ENCODE data around the gene MYCN. TPM values are rescaled to one million over a fixed set of nuclear protein-coding genes. Genes with fewer than 3 reads are reported as not detected.

The MYCN gene
- total RNA-seq, 6 donors from 2014 or later, result 0.20 to 0.67 (median 0.52) TPM; not detected in 3

DNA sequence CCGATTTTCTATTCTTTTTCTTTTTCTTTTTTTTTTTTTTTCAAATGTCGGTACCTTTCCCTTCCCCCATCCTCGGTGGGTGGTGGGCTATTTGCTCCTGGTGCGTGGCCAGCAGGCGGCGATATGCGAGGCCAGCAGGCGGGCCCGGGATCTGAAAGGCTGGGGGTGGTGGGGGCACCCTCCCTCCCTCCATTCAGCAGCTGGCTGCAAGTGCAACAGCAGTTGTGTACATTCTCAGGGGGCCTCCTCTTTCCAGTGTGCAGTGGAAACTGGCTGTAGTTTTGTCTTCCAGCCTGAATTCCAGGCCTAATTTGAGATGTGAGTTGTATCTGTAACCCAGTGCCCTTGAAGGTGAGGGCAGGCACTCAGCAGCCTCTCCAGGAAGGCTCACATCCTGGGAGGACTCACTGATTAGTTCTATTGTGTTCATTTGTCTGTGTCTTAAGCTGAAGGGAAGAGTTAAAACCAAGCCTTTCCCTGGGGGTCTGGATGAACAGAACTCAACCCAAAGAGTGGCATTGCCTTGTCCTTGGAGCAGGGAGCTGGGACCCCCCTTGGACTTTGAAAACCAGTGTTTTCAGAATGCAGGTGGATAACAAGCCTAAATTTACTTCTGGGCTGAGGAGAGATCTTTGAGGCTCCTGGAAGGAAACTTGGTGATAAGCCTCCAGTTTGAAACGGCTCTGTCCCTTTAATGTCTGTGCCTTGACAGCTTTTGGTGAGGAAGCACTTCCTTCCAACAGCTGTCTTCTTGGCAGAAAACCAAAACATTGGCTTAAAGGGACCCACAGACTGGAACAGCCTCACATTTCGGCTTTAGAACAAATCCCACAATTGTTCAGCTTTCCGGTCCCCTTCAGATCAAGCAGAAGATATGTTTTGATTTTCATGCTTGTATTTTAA, 3.3 kb downstream of the MYCN start:
- Histone ChIP-seq H3K36me3 (no peaks in the 10 kb centered on the region), H3K9me3 (no peaks in the 10 kb centered on the region), H3K27ac (no peak overlapping the region), H3K4me1 (peaks cover 48 to 51% (median 50%) of the 10 kb centered on the region in 4 donors), H3K4me3 (no peak overlapping the region), H3K27me3 (peaks cover 0 to 28% (median 13%) of the 10 kb centered on the region in 4 donors)
- peak in 1 of 2 donors; percentile 65 for DNase-seq
- ATAC-seq (ENCODE audit: low FRiP score in 2 of 2), result no peak
- 9 to 11% methylated on average over 12 of the region's 12 CpGs for WGBS, 2 donors
- TF ChIP-seq POLR2A (IDR thresholded peaks at IDR 0.05), result no peak
- no peak for TF ChIP-seq EP300 (IDR thresholded peaks at IDR 0.05)
- TF ChIP-seq POLR2AphosphoS5 (IDR thresholded peaks at IDR 0.05), result peak in 1 of 2 donors; percentile 43
- TF ChIP-seq, protein P1, sequence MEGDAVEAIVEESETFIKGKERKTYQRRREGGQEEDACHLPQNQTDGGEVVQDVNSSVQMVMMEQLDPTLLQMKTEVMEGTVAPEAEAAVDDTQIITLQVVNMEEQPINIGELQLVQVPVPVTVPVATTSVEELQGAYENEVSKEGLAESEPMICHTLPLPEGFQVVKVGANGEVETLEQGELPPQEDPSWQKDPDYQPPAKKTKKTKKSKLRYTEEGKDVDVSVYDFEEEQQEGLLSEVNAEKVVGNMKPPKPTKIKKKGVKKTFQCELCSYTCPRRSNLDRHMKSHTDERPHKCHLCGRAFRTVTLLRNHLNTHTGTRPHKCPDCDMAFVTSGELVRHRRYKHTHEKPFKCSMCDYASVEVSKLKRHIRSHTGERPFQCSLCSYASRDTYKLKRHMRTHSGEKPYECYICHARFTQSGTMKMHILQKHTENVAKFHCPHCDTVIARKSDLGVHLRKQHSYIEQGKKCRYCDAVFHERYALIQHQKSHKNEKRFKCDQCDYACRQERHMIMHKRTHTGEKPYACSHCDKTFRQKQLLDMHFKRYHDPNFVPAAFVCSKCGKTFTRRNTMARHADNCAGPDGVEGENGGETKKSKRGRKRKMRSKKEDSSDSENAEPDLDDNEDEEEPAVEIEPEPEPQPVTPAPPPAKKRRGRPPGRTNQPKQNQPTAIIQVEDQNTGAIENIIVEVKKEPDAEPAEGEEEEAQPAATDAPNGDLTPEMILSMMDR (IDR thresholded peaks at IDR 0.05), result no peak

DNA sequence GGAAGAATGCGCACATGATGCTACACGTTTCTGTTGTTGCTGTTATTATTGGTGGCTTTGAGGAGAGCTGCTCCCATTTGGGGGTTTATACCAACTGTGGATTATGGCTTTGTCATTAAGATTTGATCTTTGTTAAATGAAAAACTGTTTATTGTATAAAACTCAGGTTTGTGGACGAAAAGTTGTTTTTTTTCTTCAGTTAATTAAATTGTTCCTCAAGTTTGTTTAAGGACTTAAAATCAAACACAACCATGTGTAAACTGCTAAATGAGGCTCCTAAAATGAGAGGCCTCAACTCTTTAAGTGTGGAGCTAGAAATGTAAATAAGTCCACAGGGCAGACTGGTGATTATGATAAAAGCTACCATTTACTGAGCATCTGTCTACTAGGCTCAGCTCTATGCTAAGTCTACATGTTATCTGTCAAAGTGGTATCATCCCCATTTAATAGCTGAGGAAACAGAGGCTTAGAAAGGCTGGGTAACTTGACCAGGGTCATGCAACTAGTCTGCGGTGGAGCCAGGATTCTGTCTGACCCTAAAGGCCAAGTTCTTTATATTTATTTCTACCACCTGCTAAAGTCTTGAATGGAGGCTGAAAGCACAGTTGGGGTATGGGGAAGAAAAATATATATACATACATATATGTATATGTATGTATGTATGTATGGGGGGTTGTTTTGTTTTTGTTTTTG, 4.1 kb downstream of the MYCN start:
- H3K4me1 ChIP-seq, result peaks cover 46 to 48% (median 47%) of the 10 kb centered on the region in 4 donors
- no peaks in the 10 kb centered on the region for H3K9me3 ChIP-seq
- peaks cover 0 to 28% (median 13%) of the 10 kb centered on the region in 4 donors for H3K27me3 ChIP-seq
- TF ChIP-seq POLR2A (IDR thresholded peaks at IDR 0.05), result no peak
- no peak for TF ChIP-seq POLR2AphosphoS5 (IDR thresholded peaks at IDR 0.05)
- no peak for TF ChIP-seq EP300 (IDR thresholded peaks at IDR 0.05)
- TF ChIP-seq, protein P1 (IDR thresholded peaks at IDR 0.05), result no peak
- ATAC-seq (ENCODE audit: low FRiP score in 2 of 2) (no peak), DNase-seq (no peak)
- H3K36me3 ChIP-seq, result no peaks in the 10 kb centered on the region
- 45% methylated on average over 4 of the region's 4 CpGs for WGBS, 2 donors
- H3K4me3 ChIP-seq, result no peak overlapping the region
- no peak overlapping the region for H3K27ac ChIP-seq

- TF ChIP-seq EP300 (IDR thresholded peaks at IDR 0.05) (no peak), POLR2AphosphoS5 (IDR thresholded peaks at IDR 0.05) (no peak)
- WGBS, 2 donors, result 85 to 90% methylated on average over 14 to 17 of the region's 17 CpGs
Measured at GRCh38 chr2:15945909-15946705, 5.8 kb downstream of the MYCN start.

GRCh38 chr2:15946983-15947382, 6.6 kb downstream of the MYCN start:
- no peak overlapping the region for H3K4me3 ChIP-seq
- DNase-seq, result no peak
- WGBS, 2 donors, result 85 to 95% methylated on average over 3 of the region's 3 CpGs

More at GRCh38 chr2:15945909-15946705, 5.8 kb downstream of the MYCN start:
- Histone ChIP-seq H3K27me3 (peaks cover 0 to 16% (median 7%) of the 10 kb centered on the region in 4 donors), H3K36me3 (no peaks in the 10 kb centered on the region), H3K27ac (no peak overlapping the region), H3K4me3 (no peak overlapping the region), H3K9me3 (no peaks in the 10 kb centered on the region), H3K4me1 (peaks cover 30 to 32% (median 31%) of the 10 kb centered on the region in 4 donors)
- ATAC-seq (ENCODE audit: low FRiP score in 2 of 2) (no peak), DNase-seq (no peak)

More at GRCh38 chr2:15946983-15947382, 6.6 kb downstream of the MYCN start:
- Histone ChIP-seq H3K36me3 (no peaks in the 10 kb centered on the region), H3K27me3 (peaks cover 0 to 7% (median 3%) of the 10 kb centered on the region in 4 donors), H3K27ac (no peak overlapping the region), H3K9me3 (no peaks in the 10 kb centered on the region), H3K4me1 (peaks cover 21 to 23% (median 22%) of the 10 kb centered on the region in 4 donors)
- no peak for ATAC-seq (ENCODE audit: low FRiP score in 2 of 2)
- TF ChIP-seq, protein P1 (IDR thresholded peaks at IDR 0.05), result no peak
- TF ChIP-seq POLR2AphosphoS5 (IDR thresholded peaks at IDR 0.05) (no peak), EP300 (IDR thresholded peaks at IDR 0.05) (no peak), POLR2A (IDR thresholded peaks at IDR 0.05) (no peak)
